OCI-LY1 (cell line): ENCODE measurements around the gene RFTN1.

Experiments
- EZH2 ChIP-seq: fragments of 200-600 bp; sonication (generic), shearing (Covaris generic); IDR thresholded peaks from 2 replicates; pipeline ENCODE4 v1.8.0; 2017; ENCODE audit warnings: borderline replicate concordance, mixed run types, mild to moderate bottlenecking, antibody characterized with exemption, low read length, moderate library complexity, mixed read lengths
- TF ChIP-seq, protein P1 (sequence below): fragments of 200-600 bp; sonication (generic), shearing (Covaris generic); IDR thresholded peaks from 2 replicates; pipeline ENCODE4 v1.5.1; 2017; ENCODE audit warnings: mild to moderate bottlenecking, antibody characterized with exemption, low read length, moderate library complexity, mixed read lengths

- TF ChIP-seq, protein P1, sequence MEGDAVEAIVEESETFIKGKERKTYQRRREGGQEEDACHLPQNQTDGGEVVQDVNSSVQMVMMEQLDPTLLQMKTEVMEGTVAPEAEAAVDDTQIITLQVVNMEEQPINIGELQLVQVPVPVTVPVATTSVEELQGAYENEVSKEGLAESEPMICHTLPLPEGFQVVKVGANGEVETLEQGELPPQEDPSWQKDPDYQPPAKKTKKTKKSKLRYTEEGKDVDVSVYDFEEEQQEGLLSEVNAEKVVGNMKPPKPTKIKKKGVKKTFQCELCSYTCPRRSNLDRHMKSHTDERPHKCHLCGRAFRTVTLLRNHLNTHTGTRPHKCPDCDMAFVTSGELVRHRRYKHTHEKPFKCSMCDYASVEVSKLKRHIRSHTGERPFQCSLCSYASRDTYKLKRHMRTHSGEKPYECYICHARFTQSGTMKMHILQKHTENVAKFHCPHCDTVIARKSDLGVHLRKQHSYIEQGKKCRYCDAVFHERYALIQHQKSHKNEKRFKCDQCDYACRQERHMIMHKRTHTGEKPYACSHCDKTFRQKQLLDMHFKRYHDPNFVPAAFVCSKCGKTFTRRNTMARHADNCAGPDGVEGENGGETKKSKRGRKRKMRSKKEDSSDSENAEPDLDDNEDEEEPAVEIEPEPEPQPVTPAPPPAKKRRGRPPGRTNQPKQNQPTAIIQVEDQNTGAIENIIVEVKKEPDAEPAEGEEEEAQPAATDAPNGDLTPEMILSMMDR, result no peak
- no peak for TF ChIP-seq EZH2
Observed at GRCh38 chr3:16335333-16335732, 178.2 kb downstream of the RFTN1 start.
